CD1c-positive myeloid dendritic cell (primary cell): Measurements from ENCODE around the gene DHRS2.
A peak's percentile ranks its signal among the peaks of the same experiment; 100 is the strongest.

Experiments used
- DNase-seq: peaks from one replicate; pipeline ENCODE4 v3.0.0-alpha.2; 2016; ENCODE audit errors: extremely low spot score

Gene DHRS2

GRCh38 chr14:23612802-23613201, 23.4 kb upstream of the DHRS2 start:
- no peak for DNase-seq

- DNase-seq, result no peak
These were observed 22.7 kb upstream of the DHRS2 start for GRCh38 chr14:23613242-23614070.

GRCh38 chr14:23614395-23614828, 21.8 kb upstream of the DHRS2 start:
- no peak for DNase-seq

- peak; percentile 74 for DNase-seq
These were observed 20.3 kb upstream of the DHRS2 start for GRCh38 chr14:23615856-23616255.

- DNase-seq, result no peak
These were observed 18.6 kb upstream of the DHRS2 start for GRCh38 chr14:23617539-23617938.

- peak; percentile 18 for DNase-seq
These were observed 17.7 kb upstream of the DHRS2 start for GRCh38 chr14:23618415-23618988.

- DNase-seq, result peak; percentile 16
These were observed 15.9 kb upstream of the DHRS2 start for GRCh38 chr14:23620177-23620702.

- DNase-seq, result no peak
These were observed 14.8 kb upstream of the DHRS2 start for GRCh38 chr14:23621204-23621931.

GRCh38 chr14:23621932-23622730, 14.0 kb upstream of the DHRS2 start:
- no peak for DNase-seq

GRCh38 chr14:23622990-23623389, 13.2 kb upstream of the DHRS2 start:
- DNase-seq, result no peak

- no peak for DNase-seq
These were observed 12.2 kb upstream of the DHRS2 start for GRCh38 chr14:23623962-23624361.

- no peak for DNase-seq
These were observed 11.2 kb upstream of the DHRS2 start for GRCh38 chr14:23624830-23625404.

GRCh38 chr14:23626946-23627345, 9.2 kb upstream of the DHRS2 start:
- DNase-seq, result no peak

- no peak for DNase-seq
These were observed 8.2 kb upstream of the DHRS2 start for GRCh38 chr14:23627961-23628360.

- DNase-seq, result no peak
These were observed 7.0 kb upstream of the DHRS2 start for GRCh38 chr14:23629204-23629603.

- DNase-seq, result peak; percentile 16
These were observed 6.2 kb upstream of the DHRS2 start for GRCh38 chr14:23629832-23630396.

- no peak for DNase-seq
These were observed 5.5 kb upstream of the DHRS2 start for GRCh38 chr14:23630687-23631086.

GRCh38 chr14:23631234-23631633, 4.9 kb upstream of the DHRS2 start:
- no peak for DNase-seq

- peak; percentile 81 for DNase-seq
These were observed 4.3 kb upstream of the DHRS2 start for GRCh38 chr14:23631702-23632460.
